Heart right ventricle (tissue), 16 donors: ENCODE measurements around the gene CROCC2. TPM values are rescaled to one million over a fixed set of nuclear protein-coding genes. Genes with fewer than 3 reads are reported as not detected.

Source experiments
- ATAC-seq, 8 donors: fragments of 200-7000 bp; cut with Tn5 transposase; one replicate each; pipeline ENCODE4 v1.9.1; 2020; ENCODE audit warnings: mild to moderate bottlenecking in 8 of 8, moderate library complexity in 8 of 8, moderate number of reproducible peaks in 1 of 8
- DNase-seq, 2 donors: peaks; one replicate each; pipeline ENCODE4 v3.0.0-alpha.2; 2020
- H3K27ac ChIP-seq, 10 donors: fragments of 200-600 bp; sonication (generic) in 2 of 10; one replicate each; pipeline versions ENCODE4 v1.5.0 to v1.8.0; 2020 to 2022; ENCODE audit warnings: mild to moderate bottlenecking in 3 of 10
- H3K27me3 ChIP-seq, 7 donors: fragments of 200-600 bp; one replicate each; pipeline ENCODE4 v1.8.0; 2021 to 2022; ENCODE audit warnings: mild to moderate bottlenecking in 2 of 7
- H3K36me3 ChIP-seq, 9 donors: fragments of 200-600 bp; sonication (generic) in 1 of 9; one replicate each; pipeline versions ENCODE4 v1.5.0 to v1.8.0; 2020 to 2022; ENCODE audit warnings: mild to moderate bottlenecking in 2 of 9
- H3K4me1 ChIP-seq, 9 donors: fragments of 200-600 bp; sonication (generic) in 1 of 9; one replicate each; pipeline versions ENCODE4 v1.5.0 to v1.8.0; 2020 to 2022; ENCODE audit warnings: mild to moderate bottlenecking in 4 of 9
- H3K4me3 ChIP-seq, 10 donors: fragments of 200-600 bp; sonication (generic) in 2 of 10; one replicate each; pipeline versions ENCODE4 v1.5.0 to v1.8.0; 2020 to 2022; ENCODE audit warnings: mild to moderate bottlenecking in 7 of 10, moderate library complexity in 2 of 10
- H3K9me3 ChIP-seq, 11 donors: fragments of 200-600 bp in 10 of 11; sonication (generic) in 2 of 11; one replicate each; pipeline versions ENCODE4 v1.5.0 to v1.8.0; 2013 to 2022; ENCODE audit warnings: mild to moderate bottlenecking in 2 of 11, control low read depth in 1 of 11, moderate library complexity in 1 of 11
- CTCF ChIP-seq, 9 donors: fragments of 200-600 bp; sonication (generic) in 2 of 9; IDR thresholded peaks; one replicate each; pipeline versions ENCODE4 v1.5.0 to v1.8.0; 2021 to 2022; ENCODE audit warnings: antibody characterized with exemption in 9 of 9, mild to moderate bottlenecking in 5 of 9, moderate library complexity in 1 of 9
- WGBS, 2 donors: extraction: QIAGEN DNeasy Blood & Tissue Kit; methylation state at CpG; one replicate each; pipeline ENCODE4 v1.1.7; 2013; ENCODE audit warnings: inconsistent platforms in 1 of 2; 5-methylcytosine and 5-hydroxymethylcytosine counted together
- intact Hi-C, 10 donors: fragments of 100-400 bp; cut with DNase I; formaldehyde crosslinking; loops; one replicate each; pipeline versions ENCODE4 v1.11.1 to v1.14.2; 2022
- polyA plus RNA-seq, 2 donors: library from polyadenylated mRNA; stranded (reverse); fragments of 200-250 nt; gene quantifications; one replicate each; pipeline ENCODE4 v1.2.3, GENCODE V29; 2013
- total RNA-seq, 10 donors: library from RNA; stranded (reverse); fragmentation: NEBNext Ultra II Directional in 3 of 10; extraction: Animal tissue kit (Norgen Biotek cat#: 25700) in 3 of 10; gene quantifications; one replicate each; pipeline versions ENCODE4 v1.2.1 to v1.2.4, GENCODE V29; 2021 to 2023
- donor health status: Arrhythmogenic right ventricular cardiomyopathy.
- donor health status: ischemic (EF 13 %, LVEDD 7.1; RV severe dilation, severe dysfunction).
- donor health status: healthy with polysubstance abuse.
- donor health status: DM: no; HTN: yes; CAD: no.
- donor health status: DM: no; HTN: no; CAD: no.
- donor health status: ischemic (EF 25% LVEDD 6.9; RV normal size, moderate dysfunction).
- donor health status: ischemic (EF 25% LVEDD 5.7; RV mildly dilated, moderate dysfunction).
- donor health status: healthy.
- donor health status: DM: yes; HTN: yes; CAD: no.
- donor health status: Ischemic cardiomyopathy.
- donor health status: ischemic (EF 35%, LVEDD 5.7; RV mildly dilated, moderate dysfunction).
- donor health status: nonischemic (EF 11% LVEDD 7.7; RV severe dilation, severe dysfunction).
- donor health status: DM: yes; HTN: yes; CAD: no.
- donor health status: PGD.
- donor health status: ischemic (EF 29% LVEDD 5.4; RV normal size, mild dysfunction).
- donor health status: nonischemic (EF 23%, LVEDD 6.1; RV moderate dilation, normal function).

The CROCC2 gene
- total and polyA plus RNA-seq, 12 donors, result 0.06 TPM; not detected in 11

- intact Hi-C loops, result no loop called here
- no peaks in the 10 kb centered on the region for H3K9me3 ChIP-seq
- peaks cover 0 to 20% (median 10%) of the 10 kb centered on the region in 9 donors for H3K4me1 ChIP-seq
- H3K27me3 ChIP-seq, result peaks cover 0 to 11% (median 0%) of the 10 kb centered on the region in 7 donors
- no peak overlapping the region for H3K27ac ChIP-seq
- ATAC-seq (no peak), DNase-seq (no peak)
- H3K36me3 ChIP-seq, result no peaks in the 10 kb centered on the region
- no peak overlapping the region for H3K4me3 ChIP-seq
- no peak for TF ChIP-seq CTCF (IDR thresholded peaks at IDR 0.05)
- 56 to 58% methylated on average over 15 of the region's 15 CpGs for WGBS, 2 donors
Observed at GRCh38 chr2:240954436-240955305, 48.5 kb downstream of the CROCC2 start.

- ATAC-seq, result no peak
- 82 to 83% methylated on average over 17 of the region's 17 CpGs for WGBS, 2 donors
- DNase-seq, result no peak
- Histone ChIP-seq H3K27ac (no peak overlapping the region), H3K4me3 (no peak overlapping the region), H3K9me3 (no peaks in the 10 kb centered on the region), H3K36me3 (no peaks in the 10 kb centered on the region), H3K27me3 (peaks cover 0 to 11% (median 0%) of the 10 kb centered on the region in 7 donors), H3K4me1 (peaks cover 0 to 23% (median 17%) of the 10 kb centered on the region in 9 donors)
- intact Hi-C loops, result no loop called here
- no peak for TF ChIP-seq CTCF (IDR thresholded peaks at IDR 0.05)
Observed at GRCh38 chr2:240955306-240956170, 49.4 kb downstream of the CROCC2 start.

GRCh38 chr2:240956171-240956934, 50.2 kb downstream of the CROCC2 start:
- no peaks in the 10 kb centered on the region for H3K36me3 ChIP-seq
- TF ChIP-seq CTCF (IDR thresholded peaks at IDR 0.05), result no peak
- WGBS, 2 donors, result 69 to 73% methylated on average over 16 of the region's 16 CpGs
- no peak overlapping the region for H3K27ac ChIP-seq
- H3K27me3 ChIP-seq, result peaks cover 0 to 11% (median 0%) of the 10 kb centered on the region in 7 donors
- H3K4me3 ChIP-seq, result no peak overlapping the region
- intact Hi-C loops, result no loop called here
- DNase-seq (no peak), ATAC-seq (no peak)
- H3K4me1 ChIP-seq, result peaks cover 0 to 28% (median 25%) of the 10 kb centered on the region in 9 donors
- H3K9me3 ChIP-seq, result no peaks in the 10 kb centered on the region
